H9 (cell line): Measurements from ENCODE around the gene L3MBTL4. TPM values are rescaled to one million over a fixed set of nuclear protein-coding genes. Genes with fewer than 3 reads are reported as not detected.

Source experiments
- DNase-seq: peaks from one replicate; pipeline ENCODE4 v3.0.0-alpha.2; 2017
- H2AFZ ChIP-seq: one replicate; pipeline ENCODE4 v1.6.1; 2013; ENCODE audit warnings: mild to moderate bottlenecking, low read length, control low read depth, moderate library complexity
- H2AK5ac ChIP-seq: 2 replicates; pipeline ENCODE4 v1.6.1; 2013; ENCODE audit warnings: low read length, control low read depth, mixed read lengths; ENCODE audit not compliant: insufficient read length
- H2BK120ac ChIP-seq: one replicate; pipeline ENCODE4 v1.6.1; 2013; ENCODE audit warnings: low read depth, mild to moderate bottlenecking, low read length, control low read depth, inconsistent platforms; ENCODE audit not compliant: poor library complexity, severe bottlenecking
- H2BK12ac ChIP-seq: 2 replicates; pipeline ENCODE4 v1.6.1; 2013; ENCODE audit warnings: low read length, control low read depth, mixed read lengths, low read depth; ENCODE audit not compliant: insufficient read length
- H2BK15ac ChIP-seq: 2 replicates; pipeline ENCODE4 v1.6.1; 2013; ENCODE audit warnings: low read depth, low read length, control low read depth
- H2BK20ac ChIP-seq: one replicate; pipeline ENCODE4 v1.6.1; 2013; ENCODE audit warnings: low read depth, mild to moderate bottlenecking, low read length, control low read depth, inconsistent platforms; ENCODE audit not compliant: poor library complexity, severe bottlenecking
- H2BK5ac ChIP-seq: 2 replicates; pipeline ENCODE4 v1.6.1; 2013; ENCODE audit warnings: low read length, control low read depth, mixed read lengths; ENCODE audit not compliant: insufficient read length
- H3K14ac ChIP-seq: 2 replicates; pipeline ENCODE4 v1.6.1; 2013; ENCODE audit warnings: low read length, control low read depth; ENCODE audit not compliant: insufficient read depth
- H3K18ac ChIP-seq: 2 replicates; pipeline ENCODE4 v1.6.1; 2013; ENCODE audit warnings: low read depth, mild to moderate bottlenecking, mixed read lengths, low read length, control low read depth; ENCODE audit not compliant: insufficient read length
- H3K23ac ChIP-seq: 2 replicates; pipeline ENCODE4 v1.6.1; 2013; ENCODE audit warnings: low read length, control low read depth, mixed read lengths, low read depth; ENCODE audit not compliant: insufficient read length
- H3K23me2 ChIP-seq: 2 replicates; pipeline ENCODE4 v1.6.1; 2013; ENCODE audit warnings: low read depth, mild to moderate bottlenecking, mixed read lengths, low read length, control low read depth; ENCODE audit not compliant: insufficient read length, poor library complexity, severe bottlenecking
- H3K27ac ChIP-seq: 2 replicates; pipeline ENCODE4 v1.5.1; 2013; ENCODE audit warnings: low read length, control low read depth, mixed read lengths, low read depth; ENCODE audit not compliant: insufficient read length
- H3K27me3 ChIP-seq: 2 replicates; pipeline ENCODE4 v1.6.1; 2013; ENCODE audit warnings: low read length, control low read depth, inconsistent platforms; ENCODE audit not compliant: insufficient read depth
- H3K4ac ChIP-seq: 2 replicates; pipeline ENCODE4 v1.6.1; 2013; ENCODE audit warnings: low read depth, mild to moderate bottlenecking, control low read depth, inconsistent platforms, low read length, moderate library complexity
- H3K4me1 ChIP-seq: 2 replicates; pipeline ENCODE4 v1.6.1; 2013; ENCODE audit warnings: low read length, control low read depth, inconsistent platforms; ENCODE audit not compliant: insufficient read depth
- H3K4me2 ChIP-seq: 2 replicates; pipeline ENCODE4 v1.6.1; 2013; ENCODE audit warnings: low read length, control low read depth, mixed read lengths; ENCODE audit not compliant: insufficient read length, insufficient read depth
- H3K56ac ChIP-seq: 2 replicates; pipeline ENCODE4 v1.6.1; 2013; ENCODE audit warnings: low read depth, mild to moderate bottlenecking, mixed read lengths, low read length, control low read depth; ENCODE audit not compliant: insufficient read length
- H3K79me1 ChIP-seq: 2 replicates; pipeline ENCODE4 v1.6.1; 2013; ENCODE audit warnings: low read depth, mild to moderate bottlenecking, moderate library complexity, low read length, control low read depth, inconsistent platforms; ENCODE audit not compliant: insufficient read depth, poor library complexity, severe bottlenecking
- H3K79me2 ChIP-seq: 2 replicates; pipeline ENCODE4 v1.6.1; 2013; ENCODE audit warnings: low read length, control low read depth, inconsistent platforms; ENCODE audit not compliant: insufficient read depth
- H3K9ac ChIP-seq: 2 replicates; pipeline ENCODE4 v1.6.1; 2013; ENCODE audit warnings: low read length, control low read depth, mixed read lengths; ENCODE audit not compliant: insufficient read length; ENCODE audit errors: extremely low read depth
- H3K9me3 ChIP-seq: one replicate; pipeline ENCODE4 v1.6.1; 2013; ENCODE audit warnings: low read depth, low read length, inconsistent platforms; ENCODE audit not compliant: control insufficient read depth
- H3T11ph ChIP-seq: one replicate; pipeline ENCODE4 v1.6.1; 2013; ENCODE audit warnings: mild to moderate bottlenecking, low read length, control low read depth, inconsistent platforms
- H4K20me1 ChIP-seq: one replicate; pipeline ENCODE4 v1.6.1; 2013; ENCODE audit not compliant: control insufficient read depth, insufficient read length, insufficient read depth
- H4K5ac ChIP-seq: 2 replicates; pipeline ENCODE4 v1.6.1; 2013; ENCODE audit warnings: low read depth, mild to moderate bottlenecking, mixed read lengths, low read length, control low read depth; ENCODE audit not compliant: insufficient read length
- H4K8ac ChIP-seq: replicated peaks from 2 replicates; pipeline ENCODE4 v1.6.1; 2013; ENCODE audit warnings: low read length, control low read depth, mixed read lengths, low read depth; ENCODE audit not compliant: insufficient read length
- H4K91ac ChIP-seq: 2 replicates; pipeline ENCODE4 v1.6.1; 2013; ENCODE audit warnings: low read depth, mild to moderate bottlenecking, moderate library complexity, mixed read lengths, low read length, control low read depth; ENCODE audit not compliant: insufficient read length
- H3K27ac Mint-ChIP-seq, 3 experiments: 2 replicates in 2 of 3; 3 replicates in 1 of 3; pipeline ENCODE4 v1.8.0; 2020 to 2021; ENCODE audit warnings: mixed read lengths in 3 of 3, mild to moderate bottlenecking in 1 of 3, moderate library complexity in 1 of 3
- H3K27me3 Mint-ChIP-seq: 2 replicates; pipeline ENCODE4 v1.8.0; 2021; ENCODE audit warnings: low read depth, mild to moderate bottlenecking, moderate library complexity, mixed read lengths
- H3K36me3 Mint-ChIP-seq, 3 experiments: 2 replicates in 2 of 3; 3 replicates in 1 of 3; pipeline ENCODE4 v1.8.0; 2020 to 2021; ENCODE audit warnings: low read depth in 3 of 3, mixed read lengths in 3 of 3; ENCODE audit not compliant: insufficient read depth in 1 of 3
- H3K4me1 Mint-ChIP-seq, 2 experiments: 2 replicates each; pipeline ENCODE4 v1.8.0; 2020; ENCODE audit warnings: mixed read lengths in 2 of 2
- H3K4me3 Mint-ChIP-seq, 2 experiments: 2 replicates in 1 of 2; 3 replicates in 1 of 2; pipeline ENCODE4 v1.8.0; 2020 to 2021; ENCODE audit warnings: mild to moderate bottlenecking in 2 of 2, mixed read lengths in 2 of 2, moderate library complexity in 1 of 2
- H3K9me3 Mint-ChIP-seq, 2 experiments: 2 replicates in 1 of 2; 3 replicates in 1 of 2; pipeline ENCODE4 v1.8.0; 2020; ENCODE audit warnings: mild to moderate bottlenecking in 2 of 2, mixed read lengths in 2 of 2, moderate library complexity in 1 of 2
- CTCF ChIP-seq: fragments of 200-600 bp; sonication (generic); conservative IDR thresholded peaks from 3 replicates; pipeline ENCODE4 v1.8.0; 2021; ENCODE audit warnings: antibody characterized with exemption, mild to moderate bottlenecking
- WGBS: extraction: QIAGEN DNeasy Blood & Tissue Kit; methylation state at CpG from one replicate; pipeline ENCODE4 v1.1.7; 2013; ENCODE audit warnings: missing lambda C conversion rate, low lambda C conversion rate, mixed read lengths; ENCODE audit not compliant: insufficient read length; ENCODE audit errors: extremely low coverage; 5-methylcytosine and 5-hydroxymethylcytosine counted together
- total RNA-seq: library from RNA; stranded (reverse); gene quantifications from 2 replicates; pipeline ENCODE4 v1.2.1, GENCODE V29; 2021

The L3MBTL4 gene
- total RNA-seq, 1 experiment from 2014 or later, result 1.9 TPM

- Histone ChIP-seq H3K27ac (no peak overlapping the region), H2BK12ac (no peak overlapping the region), H3K56ac (no peak overlapping the region), H3K18ac (no peak overlapping the region), H3K79me1 (no peaks in the 10 kb centered on the region), H2BK20ac (no peak overlapping the region), H3T11ph (no peak overlapping the region), H4K8ac (no peak overlapping the region), H2AFZ (peak overlapping the region; percentile 60), H3K9me3 (no peaks in the 10 kb centered on the region), H2BK5ac (no peak overlapping the region), H3K9ac (no peak overlapping the region), H3K4ac (no peak overlapping the region), H3K27me3 (no peaks in the 10 kb centered on the region), H4K5ac (no peak overlapping the region), H2BK120ac (no peak overlapping the region), H3K14ac (no peak overlapping the region), H3K4me2 (peak overlapping the region; percentile 23), H3K79me2 (no peaks in the 10 kb centered on the region), H3K4me1 (peaks cover 9% of the 10 kb centered on the region), H4K91ac (no peak overlapping the region), H2AK5ac (no peak overlapping the region), H3K23me2 (no peaks in the 10 kb centered on the region), H3K23ac (no peak overlapping the region), H2BK15ac (no peak overlapping the region), H4K20me1 (no peaks in the 10 kb centered on the region)
- H3K27me3 Mint-ChIP-seq, result no peaks in the 10 kb centered on the region; the same call in none of the 2 replicates
- H3K4me3 Mint-ChIP-seq, result no peak overlapping the region
- H3K4me1 Mint-ChIP-seq, result peaks cover 21 to 22% of the 10 kb centered on the region in 2 experiments
- no peaks in the 10 kb centered on the region for H3K9me3 Mint-ChIP-seq
- WGBS, result no CpG with 5 or more reads among the region's 3 CpGs
- no peak for TF ChIP-seq CTCF
- peak; percentile 53 for DNase-seq
- no peaks in the 10 kb centered on the region; a peak in 1 of 7 replicates for H3K36me3 Mint-ChIP-seq
- H3K27ac Mint-ChIP-seq, result peak overlapping the region; percentile 79 to 94 (median 91); a peak in 4 of 7 replicates
These were observed 472.8 kb downstream of the L3MBTL4 start for GRCh38 chr18:5941890-5942289.
